SU-DHL-6 (cell line): Measurements from ENCODE around the gene ATP1A4.

Experiments
- H2AFZ ChIP-seq: fragments of 200-600 bp; sonication (generic); 2 replicates; pipeline ENCODE4 v1.6.1; 2014; ENCODE audit warnings: low read depth, mild to moderate bottlenecking, moderate library complexity, mixed read lengths, antibody characterized with exemption, low read length; ENCODE audit not compliant: severe bottlenecking
- H3F3A ChIP-seq: fragments of 200-600 bp; shearing (Covaris generic); 2 replicates; pipeline ENCODE4 v1.6.0; 2016; ENCODE audit warnings: antibody characterized with exemption, mild to moderate bottlenecking; ENCODE audit not compliant: insufficient read depth
- H3K27ac ChIP-seq: fragments of 200-600 bp; sonication (generic); 2 replicates; pipeline ENCODE4 v1.5.1; 2016; ENCODE audit warnings: low read depth, mild to moderate bottlenecking, low read length, moderate library complexity, mixed read lengths
- H3K27me3 ChIP-seq: fragments of 200-600 bp; sonication (generic), shearing (Covaris generic); 2 replicates; pipeline ENCODE4 v1.6.0; 2014; ENCODE audit warnings: mild to moderate bottlenecking, low read length
- H3K36me3 ChIP-seq: fragments of 200-600 bp; sonication (generic); 2 replicates; pipeline ENCODE4 v1.6.1; 2014; ENCODE audit warnings: mild to moderate bottlenecking, low read length, mixed read lengths
- H3K4me2 ChIP-seq: fragments of 300-600, 200-600 bp; shearing (Covaris generic), sonication (generic); 2 replicates; pipeline ENCODE4 v1.6.0; 2014; ENCODE audit warnings: low read length, low read depth, mild to moderate bottlenecking; ENCODE audit not compliant: poor library complexity, severe bottlenecking
- H3K4me3 ChIP-seq: fragments of 200-600 bp; sonication (generic); 2 replicates; pipeline ENCODE4 v1.5.1; 2014; ENCODE audit warnings: antibody characterized with exemption, low read length, mild to moderate bottlenecking, mixed read lengths; ENCODE audit not compliant: insufficient read depth, poor library complexity, severe bottlenecking
- H3K79me2 ChIP-seq: fragments of 200-600 bp; sonication (generic); 2 replicates; pipeline ENCODE4 v1.6.1; 2014; ENCODE audit warnings: mild to moderate bottlenecking, low read length, moderate library complexity; ENCODE audit not compliant: insufficient read depth
- H3K9ac ChIP-seq: fragments of 200-600 bp; sonication (generic); 2 replicates; pipeline ENCODE4 v1.7.0; 2014; ENCODE audit warnings: mild to moderate bottlenecking, low read length
- H3K9me2 ChIP-seq: fragments of 200-600 bp; sonication (generic); replicated peaks from 2 replicates; pipeline ENCODE4 v1.6.1; 2014; ENCODE audit warnings: low read length; ENCODE audit not compliant: insufficient read depth
- H3K9me3 ChIP-seq: fragments of 200-600 bp; sonication (generic); 2 replicates; pipeline ENCODE4 v1.6.1; 2014; ENCODE audit warnings: low read length, mixed read lengths; ENCODE audit not compliant: insufficient read depth
- H4K20me1 ChIP-seq: fragments of 200-600 bp; sonication (generic); 2 replicates; pipeline ENCODE4 v1.6.1; 2014; ENCODE audit warnings: low read depth, mild to moderate bottlenecking, antibody characterized with exemption, low read length, moderate library complexity, mixed read lengths
- CTCF ChIP-seq: fragments of 200-600 bp; sonication (generic); IDR thresholded peaks from one replicate; pipeline ENCODE4 v1.5.1; 2017; ENCODE audit warnings: antibody characterized with exemption, mild to moderate bottlenecking, low read length, moderate library complexity; ENCODE audit not compliant: insufficient read depth, poor library complexity, severe bottlenecking
- EZH2phosphoT487 ChIP-seq: fragments of 200-600 bp; sonication (generic), shearing (Covaris generic); conservative IDR thresholded peaks from 2 replicates; pipeline ENCODE4 v1.6.1; 2018; ENCODE audit warnings: mild to moderate bottlenecking, antibody characterized with exemption, low read length, moderate library complexity, mixed read lengths

The ATP1A4 gene

GRCh38 chr1:160204526-160205241 lies 53.3 kb downstream of the ATP1A4 start:
- TF ChIP-seq CTCF, result no peak
- TF ChIP-seq EZH2phosphoT487, result no peak
- Histone ChIP-seq H3K4me2 (peak overlapping the region; percentile 79), H3K9ac (peak overlapping the region; percentile 93), H3K27me3 (no peaks in the 10 kb centered on the region), H3K9me3 (no peaks in the 10 kb centered on the region), H3K4me3 (peak overlapping the region; percentile 81), H2AFZ (peak overlapping the region; percentile 95), H3F3A (peaks cover 22% of the 10 kb centered on the region), H3K27ac (peak overlapping the region; percentile 71), H3K36me3 (no peaks in the 10 kb centered on the region), H3K79me2 (peaks cover 8% of the 10 kb centered on the region; the same call in 1 of the 2 replicates), H4K20me1 (no peaks in the 10 kb centered on the region), H3K9me2 (no peaks in the 10 kb centered on the region)

- Histone ChIP-seq H3K9ac (peak within 1 kb of the TSS; percentile 93), H3K4me2 (peak within 1 kb of the TSS; percentile 79), H3K9me3 (no peaks in the 10 kb centered on the region), H3K36me3 (no peaks in the 10 kb centered on the region), H3K4me3 (peak within 1 kb of the TSS; percentile 81), H3K79me2 (peaks cover 8% of the 10 kb centered on the region; the same call in 1 of the 2 replicates), H2AFZ (peak within 1 kb of the TSS; percentile 95), H3K9me2 (no peaks in the 10 kb centered on the region), H3K27me3 (no peaks in the 10 kb centered on the region), H3F3A (peaks cover 22% of the 10 kb centered on the region), H3K27ac (peak within 1 kb of the TSS; percentile 71), H4K20me1 (no peaks in the 10 kb centered on the region)
- no peak for TF ChIP-seq EZH2phosphoT487
- no peak for TF ChIP-seq CTCF
Measured at GRCh38 chr1:160205242-160206035, 54.0 kb downstream of the ATP1A4 start, which contains the start of gene PEA15. PEA15 (plus strand) TSS chr1:160205384; CDS start chr1:160211545, 6,161 bp downstream.

- H3K9me3 ChIP-seq, result no peaks in the 10 kb centered on the region
- peak overlapping the region; percentile 62 for H3K4me2 ChIP-seq
- peaks cover 8% of the 10 kb centered on the region; the same call in 1 of the 2 replicates for H3K79me2 ChIP-seq
- peaks cover 22% of the 10 kb centered on the region for H3F3A ChIP-seq
- H3K27ac ChIP-seq, result peak overlapping the region; percentile 71
- no peak for TF ChIP-seq CTCF
- TF ChIP-seq EZH2phosphoT487, result no peak
- H3K9ac ChIP-seq, result peak overlapping the region; percentile 93
- peak overlapping the region; percentile 81 for H3K4me3 ChIP-seq
- H4K20me1 ChIP-seq, result no peaks in the 10 kb centered on the region
- no peaks in the 10 kb centered on the region for H3K9me2 ChIP-seq
- H3K27me3 ChIP-seq, result no peaks in the 10 kb centered on the region
- H2AFZ ChIP-seq, result peak overlapping the region; percentile 77
- no peaks in the 10 kb centered on the region for H3K36me3 ChIP-seq
Measured at GRCh38 chr1:160206036-160206389, 54.6 kb downstream of the ATP1A4 start.
